HEK293 (cell line): Measurements from ENCODE around the gene NLGN1.
A peak's percentile ranks its signal among the peaks of the same experiment; 100 is the strongest.

Source experiments
- CTCF ChIA-PET: fragments of 350-600 bp; formaldehyde crosslinking; extraction: SDS; loops from one replicate; lab custom pipeline; 2021; ENCODE audit warnings: antibody characterized with exemption; lab: Yijun Ruan, JAX
- POLR2A ChIA-PET: fragments of 300-600 bp; formaldehyde crosslinking; extraction: SDS; loops from one replicate; lab custom pipeline; 2020; ENCODE audit warnings: antibody characterized with exemption, inconsistent platforms; lab: Yijun Ruan, JAX
- H3K27ac ChIP-seq: fragments of 200-500 bp; sonication (Bioruptor generic); 2 replicates; pipeline ENCODE4 v1.5.1; 2014; ENCODE audit warnings: low read depth, low read length, control low read depth, inconsistent platforms; ENCODE audit errors: extremely low read depth
- H3K36me3 ChIP-seq, 2 experiments: fragments of 200-500 bp in 1 of 2; sonication (Bioruptor generic) in 1 of 2; 1 replicate in 1 of 2; 2 replicates in 1 of 2; pipeline ENCODE4 v1.5.1; 2014 to 2017; ENCODE audit warnings: inconsistent platforms in 2 of 2, low read length in 2 of 2; ENCODE audit not compliant: control insufficient read depth in 2 of 2, insufficient read depth in 1 of 2
- H3K4me1 ChIP-seq: fragments of 200-500 bp; sonication (Bioruptor generic); 2 replicates; pipeline ENCODE4 v1.5.1; 2014; ENCODE audit warnings: mild to moderate bottlenecking, low read length, inconsistent platforms; ENCODE audit not compliant: control insufficient read depth, insufficient read depth
- H3K4me3 ChIP-seq: 2 replicates; pipeline ENCODE4 v1.5.1; 2011; ENCODE audit warnings: low read depth, mild to moderate bottlenecking, control low read depth, low read length, moderate library complexity
- H3K9me3 ChIP-seq: fragments of 200-500 bp; sonication (Bioruptor generic); 2 replicates; pipeline ENCODE4 v1.5.1; 2014; ENCODE audit warnings: low read depth, low read length, inconsistent platforms; ENCODE audit not compliant: control insufficient read depth, insufficient read depth
- BCL11B ChIP-seq: fragments of 450-650 bp; formaldehyde crosslinking; IDR thresholded peaks from 2 replicates; pipeline ENCODE4 v1.5.1; 2016; ENCODE audit warnings: low read depth, missing biosample characterization, missing genetic modification characterization
- FEZF1 ChIP-seq: fragments of 450-650 bp; formaldehyde crosslinking; IDR thresholded peaks from 2 replicates; pipeline ENCODE4 v1.5.1; 2016; ENCODE audit warnings: missing biosample characterization, missing genetic modification characterization
- GLIS2 ChIP-seq: fragments of 450-650 bp; formaldehyde crosslinking; IDR thresholded peaks from 2 replicates; pipeline ENCODE4 v1.5.1; 2016; ENCODE audit warnings: missing biosample characterization, missing genetic modification characterization
- OVOL3 ChIP-seq: fragments of 450-650 bp; formaldehyde crosslinking; IDR thresholded peaks from 2 replicates; pipeline ENCODE4 v1.5.1; 2016; ENCODE audit warnings: missing biosample characterization, missing genetic modification characterization
- SETDB1 ChIP-seq: IDR thresholded peaks from one replicate; pipeline ENCODE4 v1.6.1; 2017; ENCODE audit warnings: mild to moderate bottlenecking, low read length, moderate library complexity, mixed read lengths; ENCODE audit not compliant: insufficient read length
- TCF7L2 ChIP-seq: IDR thresholded peaks from 2 replicates; pipeline ENCODE4 v1.6.1; 2011; ENCODE audit warnings: low read depth, mild to moderate bottlenecking, inconsistent platforms, low read length, moderate library complexity, borderline replicate concordance
- ZBTB21 ChIP-seq: fragments of 450-650 bp; formaldehyde crosslinking; IDR thresholded peaks from 2 replicates; pipeline ENCODE4 v1.5.1; 2017; ENCODE audit warnings: missing biosample characterization, missing genetic modification characterization
- ZNF133 ChIP-seq: fragments of 450-650 bp; formaldehyde crosslinking; IDR thresholded peaks from 2 replicates; pipeline ENCODE4 v1.5.1; 2016; ENCODE audit warnings: missing biosample characterization, missing genetic modification characterization
- ZNF184 ChIP-seq: fragments of 450-650 bp; IDR thresholded peaks from 2 replicates; pipeline ENCODE4 v1.5.1; 2018; ENCODE audit warnings: missing biosample characterization, mild to moderate bottlenecking, missing genetic modification characterization
- ZNF19 ChIP-seq: fragments of 450-650 bp; formaldehyde crosslinking; IDR thresholded peaks from 2 replicates; pipeline ENCODE4; 2016; ENCODE audit warnings: missing biosample characterization, missing genetic modification characterization, low read depth
- ZNF354C ChIP-seq: fragments of 450-650 bp; formaldehyde crosslinking; IDR thresholded peaks from 2 replicates; pipeline ENCODE4 v1.5.1; 2016; ENCODE audit warnings: missing biosample characterization, missing genetic modification characterization, low read depth, borderline replicate concordance
- ZNF555 ChIP-seq: fragments of 450-650 bp; formaldehyde crosslinking; conservative IDR thresholded peaks from 2 replicates; pipeline ENCODE4 v1.5.1; 2017; ENCODE audit warnings: missing biosample characterization, mild to moderate bottlenecking, missing genetic modification characterization, inconsistent platforms
- ZNF561 ChIP-seq: fragments of 450-650 bp; IDR thresholded peaks from 2 replicates; pipeline ENCODE4 v1.5.1; 2018; ENCODE audit warnings: missing biosample characterization, missing genetic modification characterization, borderline replicate concordance
- ZNF629 ChIP-seq: fragments of 450-650 bp; formaldehyde crosslinking; IDR thresholded peaks from 2 replicates; pipeline ENCODE4 v1.5.1; 2017; ENCODE audit warnings: missing biosample characterization, missing genetic modification characterization
- ZNF664 ChIP-seq: fragments of 450-650 bp; formaldehyde crosslinking; IDR thresholded peaks from 2 replicates; pipeline ENCODE4 v1.5.1; 2016; ENCODE audit warnings: missing biosample characterization, missing genetic modification characterization
- ZNF701 ChIP-seq: fragments of 450-650 bp; formaldehyde crosslinking; IDR thresholded peaks from 2 replicates; pipeline ENCODE4 v1.5.1; 2016; ENCODE audit warnings: missing biosample characterization, missing genetic modification characterization
- ZSCAN16 ChIP-seq: fragments of 450-650 bp; formaldehyde crosslinking; IDR thresholded peaks from 2 replicates; pipeline ENCODE4 v1.5.1; 2016; ENCODE audit warnings: missing biosample characterization, missing genetic modification characterization
- ZXDB ChIP-seq: fragments of 450-650 bp; formaldehyde crosslinking; IDR thresholded peaks from 2 replicates; pipeline ENCODE4 v1.5.1; 2016; ENCODE audit warnings: missing biosample characterization, missing genetic modification characterization
- TF ChIP-seq, protein P1 (sequence below): fragments of 450-650 bp; formaldehyde crosslinking; IDR thresholded peaks from 2 replicates; pipeline ENCODE4 v1.5.0; 2017; ENCODE audit warnings: missing biosample characterization, missing genetic modification characterization, borderline replicate concordance
- TF ChIP-seq, protein P2 (sequence below): fragments of 450-650 bp; formaldehyde crosslinking; IDR thresholded peaks from 2 replicates; pipeline ENCODE4 v1.5.1; 2016; ENCODE audit warnings: missing biosample characterization, missing genetic modification characterization
- TF ChIP-seq, protein P3 (sequence below): fragments of 450-650 bp; formaldehyde crosslinking; IDR thresholded peaks from 2 replicates; pipeline ENCODE4 v1.5.1; 2016; ENCODE audit warnings: missing biosample characterization, missing genetic modification characterization
- TF ChIP-seq, protein P4 (sequence below): fragments of 450-650 bp; formaldehyde crosslinking; IDR thresholded peaks from 2 replicates; pipeline ENCODE4 v1.5.1; 2016; ENCODE audit warnings: missing biosample characterization, missing genetic modification characterization

The NLGN1 gene

DNA sequence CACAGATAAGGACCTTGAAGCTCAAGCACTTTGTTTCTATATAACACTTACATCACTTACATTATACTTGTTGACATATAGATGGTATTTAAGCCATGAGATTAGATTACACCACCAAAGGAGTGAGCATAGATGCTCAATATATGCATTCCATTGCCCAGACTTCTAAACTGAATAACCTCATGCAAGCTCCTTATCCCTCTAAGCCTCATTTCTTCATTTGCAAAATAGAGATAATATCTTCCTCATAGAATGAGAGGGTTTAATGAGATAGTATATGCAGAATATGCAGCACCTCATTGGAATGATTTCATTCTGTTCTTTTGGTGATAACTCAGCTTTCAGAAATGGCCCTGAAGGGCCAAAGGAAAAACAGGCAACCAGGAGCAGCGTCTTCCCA, 18.5 kb downstream of the NLGN1 start:
- CTCF ChIA-PET, result no interaction called here
- no peak overlapping the region for H3K27ac ChIP-seq
- POLR2A ChIA-PET, result no interaction called here

DNA sequence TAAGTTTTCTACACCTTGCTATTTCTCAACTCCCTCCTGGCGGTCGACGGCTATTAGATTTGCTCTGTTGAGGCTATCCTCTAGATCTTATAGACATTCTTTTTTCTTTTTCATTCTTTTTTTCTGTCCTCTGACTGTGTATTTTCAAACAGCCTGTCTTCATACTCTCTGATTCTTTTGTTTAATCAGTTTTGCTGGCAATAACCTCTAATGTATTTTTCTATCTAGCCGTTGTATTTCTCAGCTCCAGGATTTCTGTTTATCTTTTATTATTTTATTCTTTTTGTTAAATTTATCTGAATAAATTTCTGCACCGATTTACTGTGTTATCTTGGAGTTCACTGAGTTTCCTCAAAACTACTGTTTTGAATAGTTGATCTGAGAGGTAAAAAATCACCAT, 31.5 kb downstream of the NLGN1 start:
- Histone ChIP-seq H3K27ac (no peak overlapping the region), H3K4me3 (no peak overlapping the region), H3K36me3 (no peaks in the 10 kb centered on the region), H3K9me3 (no peaks in the 10 kb centered on the region), H3K4me1 (no peaks in the 10 kb centered on the region)
- TF ChIP-seq, protein P1, sequence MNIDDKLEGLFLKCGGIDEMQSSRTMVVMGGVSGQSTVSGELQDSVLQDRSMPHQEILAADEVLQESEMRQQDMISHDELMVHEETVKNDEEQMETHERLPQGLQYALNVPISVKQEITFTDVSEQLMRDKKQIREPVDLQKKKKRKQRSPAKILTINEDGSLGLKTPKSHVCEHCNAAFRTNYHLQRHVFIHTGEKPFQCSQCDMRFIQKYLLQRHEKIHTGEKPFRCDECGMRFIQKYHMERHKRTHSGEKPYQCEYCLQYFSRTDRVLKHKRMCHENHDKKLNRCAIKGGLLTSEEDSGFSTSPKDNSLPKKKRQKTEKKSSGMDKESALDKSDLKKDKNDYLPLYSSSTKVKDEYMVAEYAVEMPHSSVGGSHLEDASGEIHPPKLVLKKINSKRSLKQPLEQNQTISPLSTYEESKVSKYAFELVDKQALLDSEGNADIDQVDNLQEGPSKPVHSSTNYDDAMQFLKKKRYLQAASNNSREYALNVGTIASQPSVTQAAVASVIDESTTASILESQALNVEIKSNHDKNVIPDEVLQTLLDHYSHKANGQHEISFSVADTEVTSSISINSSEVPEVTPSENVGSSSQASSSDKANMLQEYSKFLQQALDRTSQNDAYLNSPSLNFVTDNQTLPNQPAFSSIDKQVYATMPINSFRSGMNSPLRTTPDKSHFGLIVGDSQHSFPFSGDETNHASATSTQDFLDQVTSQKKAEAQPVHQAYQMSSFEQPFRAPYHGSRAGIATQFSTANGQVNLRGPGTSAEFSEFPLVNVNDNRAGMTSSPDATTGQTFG (tag by site-specific recombination), result no peak
- ChIA-PET CTCF (no interaction called here), POLR2A (no interaction called here)

More for the DNA sequence above, 18.5 kb downstream of the NLGN1 start:
- Histone ChIP-seq H3K4me1 (no peaks in the 10 kb centered on the region; the same call in 1 of the 2 replicates), H3K36me3 (no peaks in the 10 kb centered on the region), H3K4me3 (no peak overlapping the region), H3K9me3 (no peaks in the 10 kb centered on the region)
- TF ChIP-seq SETDB1 (no peak), ZBTB21 (no peak), ZNF133 (no peak), ZNF561 (no peak), ZXDB (tag by site-specific recombination) (0 out of 2 replicates have a peak, but pooled peaks have one; percentile 28), ZNF701 (tag by site-specific recombination) (no peak), ZNF19 (no peak), ZNF354C (tag by site-specific recombination) (no peak), ZNF184 (tag by site-specific recombination) (no peak), ZNF664 (tag by site-specific recombination) (peak; percentile 75), OVOL3 (tag by site-specific recombination) (no peak), ZNF629 (tag by site-specific recombination) (peak; percentile 27; the same call in 1 of the 2 replicates), GLIS2 (tag by site-specific recombination) (no peak), BCL11B (tag by site-specific recombination) (0 out of 2 replicates have a peak, but pooled peaks have one; percentile 25), ZNF555 (tag by site-specific recombination) (no peak), FEZF1 (tag by site-specific recombination) (peak; percentile 70), TCF7L2 (0 out of 2 replicates have a peak, but pooled peaks have one; percentile 46), ZSCAN16 (tag by site-specific recombination) (no peak)
- TF ChIP-seq, protein P2, sequence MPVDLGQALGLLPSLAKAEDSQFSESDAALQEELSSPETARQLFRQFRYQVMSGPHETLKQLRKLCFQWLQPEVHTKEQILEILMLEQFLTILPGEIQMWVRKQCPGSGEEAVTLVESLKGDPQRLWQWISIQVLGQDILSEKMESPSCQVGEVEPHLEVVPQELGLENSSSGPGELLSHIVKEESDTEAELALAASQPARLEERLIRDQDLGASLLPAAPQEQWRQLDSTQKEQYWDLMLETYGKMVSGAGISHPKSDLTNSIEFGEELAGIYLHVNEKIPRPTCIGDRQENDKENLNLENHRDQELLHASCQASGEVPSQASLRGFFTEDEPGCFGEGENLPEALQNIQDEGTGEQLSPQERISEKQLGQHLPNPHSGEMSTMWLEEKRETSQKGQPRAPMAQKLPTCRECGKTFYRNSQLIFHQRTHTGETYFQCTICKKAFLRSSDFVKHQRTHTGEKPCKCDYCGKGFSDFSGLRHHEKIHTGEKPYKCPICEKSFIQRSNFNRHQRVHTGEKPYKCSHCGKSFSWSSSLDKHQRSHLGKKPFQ, result no peak
- TF ChIP-seq, protein P3, sequence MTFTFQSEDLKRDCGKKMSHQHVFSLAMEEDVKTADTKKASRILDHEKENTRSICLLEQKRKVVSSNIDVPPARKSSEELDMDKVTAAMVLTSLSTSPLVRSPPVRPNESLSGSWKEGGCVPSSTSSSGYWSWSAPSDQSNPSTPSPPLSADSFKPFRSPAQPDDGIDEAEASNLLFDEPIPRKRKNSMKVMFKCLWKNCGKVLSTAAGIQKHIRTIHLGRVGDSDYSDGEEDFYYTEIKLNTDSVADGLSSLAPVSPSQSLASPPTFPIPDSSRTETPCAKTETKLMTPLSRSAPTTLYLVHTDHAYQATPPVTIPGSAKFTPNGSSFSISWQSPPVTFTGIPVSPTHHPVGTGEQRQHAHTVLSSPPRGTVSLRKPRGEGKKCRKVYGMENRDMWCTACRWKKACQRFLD (tag by site-specific recombination), result no peak
- TF ChIP-seq, protein P4, sequence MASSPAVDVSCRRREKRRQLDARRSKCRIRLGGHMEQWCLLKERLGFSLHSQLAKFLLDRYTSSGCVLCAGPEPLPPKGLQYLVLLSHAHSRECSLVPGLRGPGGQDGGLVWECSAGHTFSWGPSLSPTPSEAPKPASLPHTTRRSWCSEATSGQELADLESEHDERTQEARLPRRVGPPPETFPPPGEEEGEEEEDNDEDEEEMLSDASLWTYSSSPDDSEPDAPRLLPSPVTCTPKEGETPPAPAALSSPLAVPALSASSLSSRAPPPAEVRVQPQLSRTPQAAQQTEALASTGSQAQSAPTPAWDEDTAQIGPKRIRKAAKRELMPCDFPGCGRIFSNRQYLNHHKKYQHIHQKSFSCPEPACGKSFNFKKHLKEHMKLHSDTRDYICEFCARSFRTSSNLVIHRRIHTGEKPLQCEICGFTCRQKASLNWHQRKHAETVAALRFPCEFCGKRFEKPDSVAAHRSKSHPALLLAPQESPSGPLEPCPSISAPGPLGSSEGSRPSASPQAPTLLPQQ (tag by site-specific recombination), result no peak
